ENCODE results near the gene STAC. TPM values are rescaled to one million over a fixed set of nuclear protein-coding genes. Genes with fewer than 3 reads are reported as not detected.

Gene STAC
- total and polyA plus RNA-seq, 2 donors (not counting 3 experiments of a cell fraction or from before 2014, with no cell fraction given), result 0.03 to 0.88 TPM

GRCh38 chr3:36381311-36381956 is 1.1 kb downstream of the STAC start:
- intact Hi-C loops (cut with micrococcal nuclease) (no loop called here), dilution Hi-C loops (cut with MboI; ENCODE audit: extremely low pct_ligation_motif_present, low sequenced_read_pairs) (no loop called here)
- FAIRE-seq, result no peak
- Histone ChIP-seq H3K4me3 (replicated peaks in 1 of 3; ENCODE audit: insufficient read depth in 1 of 3, low read depth in 1 of 3, low read length in 3 of 3) (no peak overlapping the region), H4K20me1 (replicated peaks; ENCODE audit: control insufficient read depth, extremely low read depth, insufficient read depth, low read length) (no peaks in the 10 kb centered on the region), H3K4me2 (ENCODE audit: insufficient read depth, low read length) (no peak overlapping the region), H3K9ac (replicated peaks; ENCODE audit: extremely low read depth, insufficient read depth, low read length) (no peak overlapping the region), H3K9me3 (replicated peaks; ENCODE audit: control insufficient read depth, insufficient read depth, low read length) (no peaks in the 10 kb centered on the region), H3K79me2 (ENCODE audit: control insufficient read depth, insufficient read depth, low read length) (no peaks in the 10 kb centered on the region), H3K27ac (ENCODE audit: insufficient read depth, low read depth, low read length) (no peak overlapping the region), H3K36me3 (ENCODE audit: control insufficient read depth in 2 of 2, extremely low read depth in 1 of 2, insufficient read depth in 2 of 2, low read length in 2 of 2) (no peaks in the 10 kb centered on the region), H3K9me1 (replicated peaks; ENCODE audit: control insufficient read depth, extremely low read depth, insufficient read depth, low read length) (no peaks in the 10 kb centered on the region), H3K27me3 (ENCODE audit: control insufficient read depth in 2 of 2, insufficient read depth in 2 of 2, low read length in 2 of 2) (no peaks in the 10 kb centered on the region), H3K4me1 (ENCODE audit: control insufficient read depth, extremely low read depth, insufficient read depth, low read length) (no peaks in the 10 kb centered on the region), H2AFZ (ENCODE audit: low read depth, low read length) (no peak overlapping the region)
- TF ChIP-seq JUN (IDR thresholded peaks at IDR 0.05; ENCODE audit: borderline replicate concordance, insufficient read depth, insufficient read length, low read depth) (no peak), CTCF (IDR thresholded peaks at IDR 0.05; ENCODE audit: extremely low read depth in 1 of 2, insufficient read depth in 1 of 2, low read depth in 1 of 2, low read length in 2 of 2) (no peak), POLR2A (IDR thresholded peaks at IDR 0.05; ENCODE audit: low read depth, low read length) (no peak), MAX (IDR thresholded peaks at IDR 0.05; ENCODE audit: insufficient read depth, insufficient read length) (no peak), FOS (IDR thresholded peaks at IDR 0.05; ENCODE audit: borderline replicate concordance, insufficient read depth, low read length) (no peak)
- ChIA-PET POLR2A (no interaction called here), CTCF (no interaction called here)
- no peak for DNase-seq (ENCODE audit: low read depth, low spot score)
- BruUV-seq (replicated peaks), result no TSS peak

GRCh38 chr3:36393563-36393962 is 13.3 kb downstream of the STAC start:
- Histone ChIP-seq H3K4me1 (ENCODE audit: control insufficient read depth, extremely low read depth, insufficient read depth, low read length) (no peaks in the 10 kb centered on the region), H3K79me2 (ENCODE audit: control insufficient read depth, insufficient read depth, low read length) (no peaks in the 10 kb centered on the region), H3K4me2 (ENCODE audit: insufficient read depth, low read length) (no peak overlapping the region), H2AFZ (ENCODE audit: low read depth, low read length) (no peak overlapping the region), H3K27me3 (ENCODE audit: control insufficient read depth in 2 of 2, insufficient read depth in 2 of 2, low read length in 2 of 2) (no peaks in the 10 kb centered on the region), H3K27ac (ENCODE audit: insufficient read depth, low read depth, low read length) (no peak overlapping the region), H4K20me1 (replicated peaks; ENCODE audit: control insufficient read depth, extremely low read depth, insufficient read depth, low read length) (no peaks in the 10 kb centered on the region), H3K36me3 (ENCODE audit: control insufficient read depth in 2 of 2, extremely low read depth in 1 of 2, insufficient read depth in 2 of 2, low read length in 2 of 2) (no peaks in the 10 kb centered on the region), H3K9me1 (replicated peaks; ENCODE audit: control insufficient read depth, extremely low read depth, insufficient read depth, low read length) (no peaks in the 10 kb centered on the region), H3K4me3 (replicated peaks in 1 of 3; ENCODE audit: insufficient read depth in 1 of 3, low read depth in 1 of 3, low read length in 3 of 3) (no peak overlapping the region), H3K9me3 (replicated peaks; ENCODE audit: control insufficient read depth, insufficient read depth, low read length) (no peaks in the 10 kb centered on the region), H3K9ac (replicated peaks; ENCODE audit: extremely low read depth, insufficient read depth, low read length) (no peak overlapping the region)
- POLR2A ChIA-PET, result no interaction called here
- CTCF ChIA-PET, result no interaction called here
- dilution Hi-C loops (cut with MboI; ENCODE audit: extremely low pct_ligation_motif_present, low sequenced_read_pairs) (no loop called here), intact Hi-C loops (cut with micrococcal nuclease) (no loop called here)
- no peak for FAIRE-seq
- DNase-seq (ENCODE audit: low read depth, low spot score), result no peak
- TF ChIP-seq EZH2 (IDR thresholded peaks at IDR 0.05; ENCODE audit: borderline replicate concordance, low read depth, low read length, severe bottlenecking) (no peak), POLR2A (IDR thresholded peaks at IDR 0.05; ENCODE audit: low read depth, low read length) (no peak), MYC (IDR thresholded peaks at IDR 0.05; ENCODE audit: low read depth, low read length) (no peak), JUN (IDR thresholded peaks at IDR 0.05; ENCODE audit: borderline replicate concordance, insufficient read depth, insufficient read length, low read depth) (no peak), FOS (IDR thresholded peaks at IDR 0.05; ENCODE audit: borderline replicate concordance, insufficient read depth, low read length) (no peak), GATA2 (IDR thresholded peaks at IDR 0.05; ENCODE audit: insufficient read depth, insufficient read length, low read depth, low read length) (no peak), POLR2AphosphoS5 (IDR thresholded peaks at IDR 0.05; ENCODE audit: insufficient read depth, low read depth, low read length) (no peak), MAX (IDR thresholded peaks at IDR 0.05; ENCODE audit: insufficient read depth, insufficient read length) (no peak), CTCF (IDR thresholded peaks at IDR 0.05; ENCODE audit: extremely low read depth in 1 of 2, insufficient read depth in 1 of 2, low read depth in 1 of 2, low read length in 2 of 2) (no peak)
- BruUV-seq (replicated peaks), result no TSS peak

Data from endothelial cell of umbilical vein (primary cell).